Sigmoid colon (tissue), 7 donors: Measurements from ENCODE around the gene HS3ST3B1. TPM values are rescaled to one million over a fixed set of nuclear protein-coding genes. Genes with fewer than 3 reads are reported as not detected.

Source experiments
- DNase-seq: peaks from one replicate; pipeline ENCODE4 v3.0.0-alpha.2; 2019
- H3K27ac ChIP-seq, 4 donors: fragments of 200-600 bp; sonication (generic); one replicate each; pipeline ENCODE4 v1.5.1; 2016 to 2019; ENCODE audit warnings: mild to moderate bottlenecking in 1 of 4
- H3K27me3 ChIP-seq, 3 donors: fragments of 200-600 bp; sonication (generic); one replicate each; pipeline ENCODE4 v1.5.1; 2019; ENCODE audit warnings: mild to moderate bottlenecking in 1 of 3
- H3K36me3 ChIP-seq, 4 donors: fragments of 200-600 bp; sonication (generic); one replicate each; pipeline ENCODE4 v1.5.1; 2016 to 2019
- H3K4me1 ChIP-seq, 4 donors: fragments of 200-600 bp; sonication (generic); one replicate each; pipeline ENCODE4 v1.5.1; 2017 to 2019
- H3K4me3 ChIP-seq, 4 donors: fragments of 200-600 bp; sonication (generic); one replicate each; pipeline ENCODE4 v1.5.1; 2017 to 2019; ENCODE audit warnings: mild to moderate bottlenecking in 2 of 4, moderate library complexity in 1 of 4
- H3K9me3 ChIP-seq, 4 donors: fragments of 200-600 bp in 3 of 4; sonication (generic) in 3 of 4; one replicate each; pipeline versions ENCODE4 v1.5.1 to v1.6.1; 2013 to 2019
- EP300 ChIP-seq, 4 donors: sonication (generic); formaldehyde crosslinking; IDR thresholded peaks; one replicate each; pipeline ENCODE4 v1.6.1; 2017; ENCODE audit warnings: antibody characterized with exemption in 4 of 4
- POLR2A ChIP-seq, 2 donors: fragments of 450-650 bp; IDR thresholded peaks; one replicate each; pipeline ENCODE4 v1.6.1; 2016; ENCODE audit warnings: antibody characterized with exemption in 2 of 2, mild to moderate bottlenecking in 2 of 2, moderate library complexity in 2 of 2
- POLR2AphosphoS5 ChIP-seq, 4 donors: sonication (generic); formaldehyde crosslinking; IDR thresholded peaks; one replicate each; pipeline ENCODE4 v1.6.1; 2017; ENCODE audit warnings: antibody characterized with exemption in 4 of 4
- WGBS, 2 donors: extraction: QIAGEN DNeasy Blood & Tissue Kit; methylation state at CpG; one replicate each; pipeline ENCODE4 v1.1.7; 2013; 5-methylcytosine and 5-hydroxymethylcytosine counted together
- intact Hi-C: fragments of 100-400 bp; cut with DNase I; formaldehyde crosslinking; loops from one replicate; pipeline ENCODE4 v1.15.1; 2023
- polyA plus RNA-seq, 3 donors: library from polyadenylated mRNA; stranded (reverse); fragments of 200-250 nt; gene quantifications; one replicate each; pipeline ENCODE4 v1.2.3, GENCODE V29; 2013
- total RNA-seq, 4 donors: library from RNA; depleted of rRNA; stranded (reverse); fragments of >200 nt; gene quantifications; one replicate each; pipeline ENCODE4 v1.1.0, GENCODE V29; 2016
- TF ChIP-seq, protein P1 (sequence below), 4 experiments: fragments of 450-650 bp in 3 of 4; fragments of 200-600 bp in 1 of 4; IDR thresholded peaks; one replicate each; pipeline ENCODE4 v1.5.1; 2016 to 2019; ENCODE audit warnings: antibody characterized with exemption in 4 of 4, mild to moderate bottlenecking in 3 of 4, moderate library complexity in 2 of 4
- donor health status: healthy with polysubstance abuse.
- donor health status: Bipolar disorder and iron deficiency.
- donor health status: healthy.

The HS3ST3B1 gene
- total and polyA plus RNA-seq, 7 donors = 0.46 to 3.0 (median 1.1) TPM

DNA sequence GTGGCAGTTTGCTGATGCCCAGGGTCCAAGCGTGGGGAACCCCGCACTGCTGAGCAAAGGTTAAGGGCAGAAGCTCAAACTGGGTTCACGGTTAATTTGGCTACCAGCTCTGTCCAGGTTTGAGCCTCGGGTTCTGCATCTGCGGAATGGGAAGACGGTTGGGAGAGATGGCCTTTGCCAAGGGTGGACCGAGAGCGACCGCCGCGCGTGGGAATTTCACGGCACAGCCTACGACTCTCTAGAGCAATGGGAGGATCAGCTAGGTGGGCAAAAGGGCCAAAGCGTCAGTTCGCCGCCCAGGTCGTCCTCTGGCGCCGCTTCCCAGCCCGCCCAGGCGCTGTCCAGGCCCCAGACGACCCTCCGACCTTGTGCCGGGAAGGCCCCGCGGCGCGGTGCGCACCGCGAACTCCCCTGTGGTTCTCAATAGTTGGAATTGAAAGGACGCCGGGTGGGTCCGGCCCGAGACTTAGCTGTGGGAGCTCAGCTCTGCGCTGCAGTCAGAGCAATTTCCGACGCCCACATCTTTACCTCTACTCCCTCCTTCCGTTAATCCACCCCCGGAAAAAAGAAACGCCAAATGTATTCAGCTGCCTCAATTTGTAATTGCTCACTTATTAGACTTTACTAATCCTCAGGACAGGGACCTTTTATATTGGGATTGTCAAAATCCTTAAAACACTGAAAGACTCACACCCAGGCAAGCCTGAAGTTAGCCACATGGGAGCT is 2.5 kb upstream of the HS3ST3B1 start:
- H3K4me1 ChIP-seq = peaks cover 0 to 57% (median 49%) of the 10 kb centered on the region in 4 donors
- no peak for DNase-seq
- H3K27ac ChIP-seq = no peak overlapping the region
- peaks cover 65 to 100% (median 86%) of the 10 kb centered on the region in 3 donors for H3K27me3 ChIP-seq
- intact Hi-C loops = no loop called here
- WGBS, 2 donors = 30 to 62% methylated on average over 42 of the region's 42 CpGs
- no peaks in the 10 kb centered on the region for H3K36me3 ChIP-seq
- TF ChIP-seq POLR2A (IDR thresholded peaks at IDR 0.05) (no peak), POLR2AphosphoS5 (IDR thresholded peaks at IDR 0.05) (no peak), EP300 (IDR thresholded peaks at IDR 0.05) (no peak)
- TF ChIP-seq, protein P1, sequence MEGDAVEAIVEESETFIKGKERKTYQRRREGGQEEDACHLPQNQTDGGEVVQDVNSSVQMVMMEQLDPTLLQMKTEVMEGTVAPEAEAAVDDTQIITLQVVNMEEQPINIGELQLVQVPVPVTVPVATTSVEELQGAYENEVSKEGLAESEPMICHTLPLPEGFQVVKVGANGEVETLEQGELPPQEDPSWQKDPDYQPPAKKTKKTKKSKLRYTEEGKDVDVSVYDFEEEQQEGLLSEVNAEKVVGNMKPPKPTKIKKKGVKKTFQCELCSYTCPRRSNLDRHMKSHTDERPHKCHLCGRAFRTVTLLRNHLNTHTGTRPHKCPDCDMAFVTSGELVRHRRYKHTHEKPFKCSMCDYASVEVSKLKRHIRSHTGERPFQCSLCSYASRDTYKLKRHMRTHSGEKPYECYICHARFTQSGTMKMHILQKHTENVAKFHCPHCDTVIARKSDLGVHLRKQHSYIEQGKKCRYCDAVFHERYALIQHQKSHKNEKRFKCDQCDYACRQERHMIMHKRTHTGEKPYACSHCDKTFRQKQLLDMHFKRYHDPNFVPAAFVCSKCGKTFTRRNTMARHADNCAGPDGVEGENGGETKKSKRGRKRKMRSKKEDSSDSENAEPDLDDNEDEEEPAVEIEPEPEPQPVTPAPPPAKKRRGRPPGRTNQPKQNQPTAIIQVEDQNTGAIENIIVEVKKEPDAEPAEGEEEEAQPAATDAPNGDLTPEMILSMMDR (IDR thresholded peaks at IDR 0.05) = no peak
- H3K9me3 ChIP-seq = no peaks in the 10 kb centered on the region
- H3K4me3 ChIP-seq = no peak overlapping the region

DNA sequence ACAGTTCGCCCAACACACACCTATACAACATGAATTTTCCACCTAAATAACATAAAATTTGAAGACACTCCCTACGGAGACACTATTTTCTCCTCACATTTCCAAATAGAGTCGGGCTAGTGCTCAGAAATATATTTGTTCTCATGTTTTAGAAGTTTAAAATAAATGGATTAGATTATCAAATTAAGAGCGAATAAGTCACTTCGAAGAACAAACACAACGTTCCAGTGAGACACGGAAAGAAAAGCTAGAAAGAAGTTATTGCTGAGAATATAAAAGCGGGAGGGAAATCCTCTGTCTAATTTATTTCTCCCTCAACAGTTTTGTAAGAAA is 2.0 kb upstream of the HS3ST3B1 start:
- Histone ChIP-seq H3K36me3 (no peaks in the 10 kb centered on the region), H3K4me3 (peak overlapping the region in 2 of 4 donors; percentile 32 to 53), H3K4me1 (peaks cover 0 to 61% (median 54%) of the 10 kb centered on the region in 4 donors), H3K9me3 (no peaks in the 10 kb centered on the region), H3K27ac (peak overlapping the region in 1 of 4 donors; percentile 51), H3K27me3 (peaks cover 70 to 100% (median 87%) of the 10 kb centered on the region in 3 donors)
- no peak for DNase-seq
- intact Hi-C loops = no loop called here
- TF ChIP-seq POLR2AphosphoS5 (IDR thresholded peaks at IDR 0.05) (no peak), POLR2A (IDR thresholded peaks at IDR 0.05) (no peak), EP300 (IDR thresholded peaks at IDR 0.05) (no peak)
- TF ChIP-seq, protein P1 (IDR thresholded peaks at IDR 0.05) = no peak
- 13 to 33% methylated on average over 8 of the region's 8 CpGs for WGBS, 2 donors

DNA sequence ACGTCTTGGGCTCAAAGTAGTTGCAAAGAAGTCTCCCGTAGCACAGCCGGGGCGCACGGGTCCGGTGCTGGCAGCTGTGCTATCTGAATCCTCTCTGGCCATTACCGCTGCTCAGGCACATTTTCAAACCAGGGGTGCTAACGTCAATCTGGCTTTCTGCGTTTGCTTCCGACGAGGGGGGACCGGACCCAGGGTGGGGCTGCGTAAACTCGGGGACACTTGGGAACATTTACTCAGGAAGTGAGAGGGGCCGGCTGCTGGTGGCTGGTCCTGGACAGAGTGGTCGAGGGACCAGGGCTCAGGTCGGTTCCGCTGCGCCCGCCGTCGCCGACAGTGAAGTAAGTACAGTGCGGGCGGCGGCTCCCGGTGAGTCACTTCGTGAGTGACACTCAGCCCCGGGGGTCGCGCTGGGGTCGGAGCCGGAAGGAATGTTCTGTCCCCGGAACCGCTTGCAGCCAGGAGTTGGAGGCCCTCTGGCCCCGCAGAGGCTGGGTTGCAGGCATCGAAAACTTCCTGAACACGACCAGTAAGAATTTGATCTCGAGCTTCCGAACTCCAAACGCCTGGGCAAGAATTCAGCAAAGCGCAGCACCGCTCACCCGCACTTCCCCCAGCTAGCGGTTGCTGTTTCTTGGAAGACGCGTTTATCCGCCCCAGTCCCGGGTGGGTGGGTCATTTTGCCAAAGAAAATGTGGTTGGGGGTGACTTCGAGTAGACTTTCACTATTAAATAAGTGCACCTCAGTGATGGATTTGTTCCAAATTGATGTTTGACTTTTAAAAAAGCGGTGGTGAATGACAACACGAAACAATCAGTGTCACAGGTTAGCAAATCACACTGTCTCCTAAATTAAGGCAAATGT is 1.4 kb upstream of the HS3ST3B1 start:
- intact Hi-C loops = loop anchor here (5.0 to 10.0 kb wide), 2 partner anchors 962 to 1275 kb away; no protein-coding TSS in a partner anchor
- 2 to 3% methylated on average over 52 of the region's 52 CpGs for WGBS, 2 donors
- Histone ChIP-seq H3K27me3 (peaks cover 74 to 100% (median 93%) of the 10 kb centered on the region in 3 donors), H3K36me3 (no peaks in the 10 kb centered on the region), H3K9me3 (no peaks in the 10 kb centered on the region), H3K4me1 (peaks cover 0 to 63% (median 58%) of the 10 kb centered on the region in 4 donors), H3K4me3 (peak overlapping the region; percentile 2 to 53 (median 28)), H3K27ac (peak overlapping the region in 3 of 4 donors; percentile 11 to 51 (median 19))
- TF ChIP-seq, protein P1 (IDR thresholded peaks at IDR 0.05) = no peak
- TF ChIP-seq POLR2AphosphoS5 (IDR thresholded peaks at IDR 0.05) = no peak
- TF ChIP-seq POLR2A (IDR thresholded peaks at IDR 0.05) = no peak
- TF ChIP-seq EP300 (IDR thresholded peaks at IDR 0.05) = no peak
- DNase-seq = peak; percentile 70

DNA sequence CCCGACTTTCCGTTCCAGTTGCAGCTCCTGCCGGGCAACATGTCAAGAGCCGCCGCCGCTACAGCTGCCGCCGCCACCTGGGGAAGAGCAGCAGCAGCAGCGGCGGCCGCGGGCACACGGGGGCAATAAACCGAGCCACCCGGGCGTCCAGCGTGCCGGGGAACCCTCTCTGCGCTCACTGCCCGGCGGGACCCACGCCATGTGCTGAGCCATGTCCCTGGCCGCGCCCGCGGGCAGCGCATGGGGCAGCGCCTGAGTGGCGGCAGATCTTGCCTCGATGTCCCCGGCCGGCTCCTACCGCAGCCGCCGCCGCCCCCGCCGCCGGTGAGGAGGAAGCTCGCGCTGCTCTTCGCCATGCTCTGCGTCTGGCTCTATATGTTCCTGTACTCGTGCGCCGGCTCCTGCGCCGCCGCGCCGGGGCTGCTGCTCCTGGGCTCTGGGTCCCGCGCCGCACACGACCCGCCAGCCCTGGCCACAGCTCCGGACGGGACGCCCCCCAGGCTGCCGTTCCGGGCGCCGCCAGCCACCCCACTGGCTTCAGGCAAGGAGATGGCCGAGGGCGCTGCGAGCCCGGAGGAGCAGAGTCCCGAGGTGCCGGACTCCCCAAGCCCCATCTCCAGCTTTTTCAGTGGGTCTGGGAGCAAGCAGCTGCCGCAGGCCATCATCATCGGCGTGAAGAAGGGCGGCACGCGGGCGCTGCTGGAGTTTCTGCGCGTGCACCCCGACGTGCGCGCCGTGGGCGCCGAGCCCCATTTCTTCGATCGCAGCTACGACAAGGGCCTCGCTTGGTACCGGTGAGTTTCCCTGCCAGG is 604 bp downstream of the HS3ST3B1 start:
- TF ChIP-seq POLR2A (IDR thresholded peaks at IDR 0.05) (no peak), EP300 (IDR thresholded peaks at IDR 0.05) (no peak), POLR2AphosphoS5 (IDR thresholded peaks at IDR 0.05) (no peak)
- TF ChIP-seq, protein P1 (IDR thresholded peaks at IDR 0.05) = no peak
- H3K4me3 ChIP-seq = peak overlapping the region; percentile 35 to 56 (median 50)
- H3K4me1 ChIP-seq = peaks cover 0 to 63% (median 58%) of the 10 kb centered on the region in 4 donors
- intact Hi-C loops = loop anchor here (2.0 to 10.0 kb wide), 3 partner anchors 707 to 1277 kb away; no protein-coding TSS in a partner anchor
- H3K27me3 ChIP-seq = peaks cover 76 to 100% (median 93%) of the 10 kb centered on the region in 3 donors
- H3K27ac ChIP-seq = peak overlapping the region; percentile 46 to 80 (median 66)
- WGBS, 2 donors = 0 to 2% methylated on average over 90 of the region's 90 CpGs
- H3K36me3 ChIP-seq = no peaks in the 10 kb centered on the region
- H3K9me3 ChIP-seq = no peaks in the 10 kb centered on the region
- DNase-seq = no peak
